K562 (cell line): Measurements from ENCODE around the gene HSFX3. TPM values are rescaled to one million over a fixed set of nuclear protein-coding genes. Genes with fewer than 3 reads are reported as not detected.

ENCODE experiments used
- EGR1 ChIP-seq: fragments of 450-650 bp; conservative IDR thresholded peaks from 2 replicates; pipeline ENCODE4 v1.6.1; 2017; ENCODE audit warnings: mild to moderate bottlenecking
- FOXP1 ChIP-seq: sonication (generic); formaldehyde crosslinking; IDR thresholded peaks from 2 replicates; pipeline ENCODE4 v1.8.0; 2022; ENCODE audit warnings: mild to moderate bottlenecking, missing genetic modification reagents
- HDAC1 ChIP-seq, 2 experiments: fragments of 450-650 bp; IDR thresholded peaks; 2 replicates each; pipeline ENCODE4 v1.6.1; 2016 to 2017; ENCODE audit warnings: inconsistent platforms in 1 of 2, mild to moderate bottlenecking in 1 of 2, moderate library complexity in 1 of 2
- HDGF ChIP-seq: fragments of 450-650 bp; IDR thresholded peaks from 2 replicates; pipeline ENCODE4 v1.6.1; 2016
- HMBOX1 ChIP-seq: sonication (generic); IDR thresholded peaks from 2 replicates; pipeline ENCODE4 v1.6.1; 2016
- HNRNPH1 ChIP-seq: fragments of 200-400 bp; formaldehyde crosslinking; optimal IDR thresholded peaks from 2 replicates; pipeline ENCODE3; 2017; ENCODE audit warnings: low read depth, mild to moderate bottlenecking, low read length, moderate library complexity
- ILF3 ChIP-seq: fragments of 450-650 bp; IDR thresholded peaks from 2 replicates; pipeline ENCODE4 v1.6.1; 2018; ENCODE audit warnings: antibody characterized with exemption, mild to moderate bottlenecking, moderate library complexity, borderline replicate concordance
- KAT2B ChIP-seq: IDR thresholded peaks from one replicate; pipeline ENCODE4 v1.6.1; 2012; ENCODE audit warnings: low read depth, mild to moderate bottlenecking, control low read depth, inconsistent platforms, low read length, moderate library complexity
- MAX ChIP-seq: sonication (generic); formaldehyde crosslinking; IDR thresholded peaks from 2 replicates; pipeline ENCODE4 v1.9.0; 2022; ENCODE audit warnings: mild to moderate bottlenecking, missing genetic modification reagents
- PRDM10 ChIP-seq: fragments of 450-650 bp; IDR thresholded peaks from 2 replicates; pipeline ENCODE4 v1.6.1; 2018; ENCODE audit not compliant: partially characterized antibody
- SMAD3 ChIP-seq: fragments of 450-650 bp; formaldehyde crosslinking; conservative IDR thresholded peaks from 2 replicates; pipeline ENCODE4 v1.4.0; 2020; ENCODE audit warnings: mild to moderate bottlenecking
- SPI1 ChIP-seq: IDR thresholded peaks from 2 replicates; pipeline ENCODE4 v1.6.1; 2011; ENCODE audit warnings: low read depth, low read length, control low read depth, borderline replicate concordance
- THRB ChIP-seq: fragments of 450-650 bp; formaldehyde crosslinking; conservative IDR thresholded peaks from 2 replicates; pipeline ENCODE4 v1.4.0; 2022; ENCODE audit warnings: mild to moderate bottlenecking, missing genetic modification characterization
- ZC3H8 ChIP-seq: fragments of 450-650 bp; IDR thresholded peaks from 2 replicates; pipeline ENCODE4 v1.6.1; 2017
- polyA plus RNA-seq, 8 experiments: library from polyadenylated mRNA; depleted of rRNA in 4 of 8; stranded (reverse) in 5 of 8; unstranded in 3 of 8; fragments of >200 nt; fragmentation: Nextera tagmentation in 2 of 8; fragmentation: Illumina TruSeq in 1 of 8; extraction: Ambion mirVana in 2 of 8; extraction: Trizol in 1 of 8; gene quantifications; 2 replicates each; pipeline versions ENCODE4 v1.2.1 to v1.2.3, GENCODE V29; 2011 to 2014; ENCODE audit warnings: inconsistent platforms in 1 of 8, missing spikeins in 1 of 8
- total RNA-seq, 7 experiments: library from RNA; depleted of rRNA in 6 of 7; stranded (reverse); fragments of >200 nt in 6 of 7; fragmentation: Illumina TruSeq in 2 of 7; extraction: Trizol in 2 of 7; gene quantifications; 2 replicates each; pipeline versions ENCODE4 v1.2.1 to v1.2.3, GENCODE V29; 2011 to 2021; ENCODE audit warnings: low replicate concordance in 1 of 7
- TF ChIP-seq, protein P1 (sequence below), 2 experiments: fragments of 450-650 bp; conservative IDR thresholded peaks; 2 replicates each; pipeline ENCODE4 v1.6.1; 2017; ENCODE audit warnings: mild to moderate bottlenecking in 2 of 2, moderate library complexity in 2 of 2
- TF ChIP-seq, protein P2 (sequence below): fragments of 450-650 bp; IDR thresholded peaks from 2 replicates; pipeline ENCODE4 v1.6.1; 2016; ENCODE audit warnings: borderline replicate concordance

HSFX3 gene
- total and polyA plus RNA-seq, 9 of the 15 experiments (the other 6 are each of a cell fraction or from before 2014, with no cell fraction given), result 0.08 to 0.10 TPM; not detected in 7

- TF ChIP-seq, protein P1, sequence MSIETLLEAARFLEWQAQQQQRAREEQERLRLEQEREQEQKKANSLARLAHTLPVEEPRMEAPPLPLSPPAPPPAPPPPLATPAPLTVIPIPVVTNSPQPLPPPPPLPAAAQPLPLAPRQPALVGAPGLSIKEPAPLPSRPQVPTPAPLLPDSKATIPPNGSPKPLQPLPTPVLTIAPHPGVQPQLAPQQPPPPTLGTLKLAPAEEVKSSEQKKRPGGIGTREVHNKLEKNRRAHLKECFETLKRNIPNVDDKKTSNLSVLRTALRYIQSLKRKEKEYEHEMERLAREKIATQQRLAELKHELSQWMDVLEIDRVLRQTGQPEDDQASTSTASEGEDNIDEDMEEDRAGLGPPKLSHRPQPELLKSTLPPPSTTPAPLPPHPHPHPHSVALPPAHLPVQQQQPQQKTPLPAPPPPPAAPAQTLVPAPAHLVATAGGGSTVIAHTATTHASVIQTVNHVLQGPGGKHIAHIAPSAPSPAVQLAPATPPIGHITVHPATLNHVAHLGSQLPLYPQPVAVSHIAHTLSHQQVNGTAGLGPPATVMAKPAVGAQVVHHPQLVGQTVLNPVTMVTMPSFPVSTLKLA (conservative IDR thresholded peaks at IDR 0.05), result peak in 1 of 2 experiments; percentile 50; a peak in 2 of 4 replicates
- no peak for TF ChIP-seq MAX
- no peak for TF ChIP-seq ZC3H8
- no peak for TF ChIP-seq KAT2B
- TF ChIP-seq HDAC1 (IDR thresholded peaks at IDR 0.05), result peak in 1 of 2 experiments; percentile 51; a peak in 2 of 4 replicates
- no peak for TF ChIP-seq HNRNPH1
- peak; percentile 47; the same call in 1 of the 2 replicates for TF ChIP-seq SPI1
- no peak for TF ChIP-seq FOXP1 (CRISPR knock-in tag)
- TF ChIP-seq HDGF, result 0 out of 2 replicates have a peak, but pooled peaks have one; percentile 45
- no peak for TF ChIP-seq ILF3
- peak; percentile 34 for TF ChIP-seq PRDM10
- peak; percentile 72; the same call in 1 of the 2 replicates for TF ChIP-seq HMBOX1
- no peak for TF ChIP-seq THRB (CRISPR knock-in tag)
- no peak for TF ChIP-seq SMAD3 (CRISPR knock-in tag)
- TF ChIP-seq, protein P2, sequence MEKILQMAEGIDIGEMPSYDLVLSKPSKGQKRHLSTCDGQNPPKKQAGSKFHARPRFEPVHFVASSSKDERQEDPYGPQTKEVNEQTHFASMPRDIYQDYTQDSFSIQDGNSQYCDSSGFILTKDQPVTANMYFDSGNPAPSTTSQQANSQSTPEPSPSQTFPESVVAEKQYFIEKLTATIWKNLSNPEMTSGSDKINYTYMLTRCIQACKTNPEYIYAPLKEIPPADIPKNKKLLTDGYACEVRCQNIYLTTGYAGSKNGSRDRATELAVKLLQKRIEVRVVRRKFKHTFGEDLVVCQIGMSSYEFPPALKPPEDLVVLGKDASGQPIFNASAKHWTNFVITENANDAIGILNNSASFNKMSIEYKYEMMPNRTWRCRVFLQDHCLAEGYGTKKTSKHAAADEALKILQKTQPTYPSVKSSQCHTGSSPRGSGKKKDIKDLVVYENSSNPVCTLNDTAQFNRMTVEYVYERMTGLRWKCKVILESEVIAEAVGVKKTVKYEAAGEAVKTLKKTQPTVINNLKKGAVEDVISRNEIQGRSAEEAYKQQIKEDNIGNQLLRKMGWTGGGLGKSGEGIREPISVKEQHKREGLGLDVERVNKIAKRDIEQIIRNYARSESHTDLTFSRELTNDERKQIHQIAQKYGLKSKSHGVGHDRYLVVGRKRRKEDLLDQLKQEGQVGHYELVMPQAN, result peak; percentile 58; the same call in 1 of the 2 replicates
- peak; percentile 92 for TF ChIP-seq EGR1
Measured at GRCh38 chrX:149539283-149540130, 10.2 kb downstream of the HSFX3 start (continued).
